OCI-LY3 (cell line): ENCODE data around the gene LPP.

ENCODE experiments used
- H2AFZ ChIP-seq: fragments of 200-600, 300-600 bp; shearing (Covaris generic); 2 replicates; pipeline ENCODE4 v1.6.0; 2014; ENCODE audit warnings: antibody characterized with exemption, low read depth, low read length
- H3K27ac ChIP-seq: fragments of 200-600, 300-600 bp; sonication (generic); 2 replicates; pipeline ENCODE4 v1.5.1; 2014; ENCODE audit warnings: mild to moderate bottlenecking, low read length, moderate library complexity, mixed read lengths
- H3K27me3 ChIP-seq: fragments of 200-600, 300-600 bp; sonication (generic); 2 replicates; pipeline ENCODE4 v1.6.1; 2014; ENCODE audit warnings: low read depth, low read length, mixed read lengths
- H3K36me3 ChIP-seq: fragments of 200-600, 300-600 bp; sonication (generic); replicated peaks from 2 replicates; pipeline ENCODE3; 2014; ENCODE audit warnings: low read depth, low read length, mixed read lengths
- H3K4me1 ChIP-seq: fragments of 300-600, 200-600 bp; sonication (generic); 2 replicates; pipeline ENCODE4 v1.6.1; 2014; ENCODE audit warnings: low read length, mixed read lengths
- H3K4me2 ChIP-seq: fragments of 200-600, 300-600 bp; sonication (generic); 2 replicates; pipeline ENCODE4 v1.6.1; 2014; ENCODE audit warnings: low read length, mixed read lengths
- H3K4me3 ChIP-seq: fragments of 300-600, 200-600 bp; sonication (generic); 2 replicates; pipeline ENCODE4 v1.5.1; 2014; ENCODE audit warnings: antibody characterized with exemption, mild to moderate bottlenecking, low read length, moderate library complexity
- H3K79me2 ChIP-seq: fragments of 300-600, 200-600 bp; shearing (Covaris generic); 2 replicates; pipeline ENCODE4 v1.6.1; 2014; ENCODE audit warnings: mild to moderate bottlenecking, low read length, mixed read lengths
- H3K9ac ChIP-seq: fragments of 300-600, 200-600 bp; shearing (Covaris generic); 2 replicates; pipeline ENCODE4 v1.6.0; 2014; ENCODE audit warnings: mild to moderate bottlenecking, low read length, moderate library complexity
- H3K9me3 ChIP-seq: fragments of 200-600, 300-600 bp; shearing (Covaris generic); 2 replicates; pipeline ENCODE4 v1.6.1; 2014; ENCODE audit warnings: low read length, mixed read lengths; ENCODE audit not compliant: insufficient read depth
- H4K20me1 ChIP-seq: fragments of 200-600, 300-600 bp; sonication (generic); 2 replicates; pipeline ENCODE4 v1.6.1; 2016; ENCODE audit warnings: low read length, mixed read lengths; ENCODE audit not compliant: insufficient read depth
- CTCF ChIP-seq: fragments of 200-600, 300-600 bp; sonication (generic); IDR thresholded peaks from 2 replicates; pipeline ENCODE4 v1.5.1; 2014; ENCODE audit warnings: antibody characterized with exemption, low read length, low read depth
- EZH2phosphoT487 ChIP-seq: fragments of 200-600 bp; shearing (Covaris generic); IDR thresholded peaks from 2 replicates; pipeline ENCODE4 v1.6.1; 2018; ENCODE audit warnings: antibody characterized with exemption, mixed run types, low read depth

Gene LPP

GRCh38 chr3:188151438-188151837, 2.5 kb upstream of the LPP start:
- TF ChIP-seq CTCF (no peak), EZH2phosphoT487 (no peak)

GRCh38 chr3:188152660-188153436, 1.1 kb upstream of the LPP start:
- Histone ChIP-seq H3K36me3 (no peaks in the 10 kb centered on the region), H3K4me1 (peaks cover 16% of the 10 kb centered on the region), H3K79me2 (peaks cover 7% of the 10 kb centered on the region; the same call in 1 of the 2 replicates), H3K9ac (peak overlapping the region; percentile 87), H3K27ac (no peak overlapping the region), H3K4me2 (peak overlapping the region; percentile 93), H3K4me3 (peak overlapping the region; percentile 84), H2AFZ (peak overlapping the region; percentile 87; the same call in 1 of the 2 replicates), H3K9me3 (no peaks in the 10 kb centered on the region), H3K27me3 (no peaks in the 10 kb centered on the region), H4K20me1 (no peaks in the 10 kb centered on the region; the same call in 1 of the 2 replicates)
- TF ChIP-seq EZH2phosphoT487, result no peak
- no peak for TF ChIP-seq CTCF

More at GRCh38 chr3:188151438-188151837, 2.5 kb upstream of the LPP start:
- Histone ChIP-seq H3K27ac (no peak overlapping the region), H2AFZ (no peak overlapping the region), H3K9ac (no peak overlapping the region), H3K4me2 (no peak overlapping the region), H3K4me3 (no peak overlapping the region), H3K9me3 (no peaks in the 10 kb centered on the region), H3K36me3 (no peaks in the 10 kb centered on the region), H3K79me2 (peaks cover 7% of the 10 kb centered on the region; the same call in 1 of the 2 replicates), H3K27me3 (no peaks in the 10 kb centered on the region), H4K20me1 (no peaks in the 10 kb centered on the region), H3K4me1 (peaks cover 16% of the 10 kb centered on the region)

- Histone ChIP-seq H3K4me3 (peak overlapping the region; percentile 84), H3K4me1 (peaks cover 22% of the 10 kb centered on the region), H3K36me3 (no peaks in the 10 kb centered on the region), H3K27ac (peak overlapping the region; percentile 56), H3K9ac (peak overlapping the region; percentile 87), H3K27me3 (no peaks in the 10 kb centered on the region), H3K9me3 (no peaks in the 10 kb centered on the region), H3K79me2 (peaks cover 9% of the 10 kb centered on the region; the same call in 1 of the 2 replicates), H3K4me2 (peak overlapping the region; percentile 93), H4K20me1 (no peaks in the 10 kb centered on the region; the same call in 1 of the 2 replicates), H2AFZ (peak overlapping the region; percentile 87)
- no peak for TF ChIP-seq CTCF
Measured at GRCh38 chr3:188153437-188154013, 432 bp upstream of the LPP start.

- H2AFZ ChIP-seq, result peak overlapping the region; percentile 68
- TF ChIP-seq EZH2phosphoT487, result no peak
- TF ChIP-seq CTCF, result no peak
- H3K4me1 ChIP-seq, result peaks cover 31% of the 10 kb centered on the region
- H3K4me3 ChIP-seq, result peak overlapping the region; percentile 84
- no peaks in the 10 kb centered on the region for H3K36me3 ChIP-seq
- no peaks in the 10 kb centered on the region; the same call in 1 of the 2 replicates for H4K20me1 ChIP-seq
- H3K27me3 ChIP-seq, result no peaks in the 10 kb centered on the region
- H3K9ac ChIP-seq, result peak overlapping the region; percentile 87
- H3K79me2 ChIP-seq, result peaks cover 14% of the 10 kb centered on the region
- peak overlapping the region; percentile 56 for H3K27ac ChIP-seq
- H3K4me2 ChIP-seq, result peak overlapping the region; percentile 93
- no peaks in the 10 kb centered on the region for H3K9me3 ChIP-seq
Measured at GRCh38 chr3:188154809-188155574, 1.0 kb downstream of the LPP start.
